T-helper 2 cell treated with Interferon-gamma antibody and Interleukin-4, amounts not matched to agents 100 ng/mL and 5 ng/mL, for 36 hours (primary cell): Measurements from ENCODE around the gene ITPR1. TPM values are rescaled to one million over a fixed set of nuclear protein-coding genes. Genes with fewer than 3 reads are reported as not detected.
"Not testable (repeated sequence)": the region's sequence is repeated elsewhere in the genome, so short reads cannot be mapped to it uniquely, and the experiment has no call there.

Source experiments
- intact Hi-C: fragments of 100-400 bp; cut with micrococcal nuclease; formaldehyde crosslinking; loops from one replicate; pipeline ENCODE4 v1.15.1; 2023
- total RNA-seq: library from RNA; stranded (reverse); gene quantifications from 2 replicates; pipeline ENCODE4 v1.2.3, GENCODE V29; 2022

The ITPR1 gene
- total RNA-seq = 40.4 and 42.6 TPM in 2 replicates

DNA sequence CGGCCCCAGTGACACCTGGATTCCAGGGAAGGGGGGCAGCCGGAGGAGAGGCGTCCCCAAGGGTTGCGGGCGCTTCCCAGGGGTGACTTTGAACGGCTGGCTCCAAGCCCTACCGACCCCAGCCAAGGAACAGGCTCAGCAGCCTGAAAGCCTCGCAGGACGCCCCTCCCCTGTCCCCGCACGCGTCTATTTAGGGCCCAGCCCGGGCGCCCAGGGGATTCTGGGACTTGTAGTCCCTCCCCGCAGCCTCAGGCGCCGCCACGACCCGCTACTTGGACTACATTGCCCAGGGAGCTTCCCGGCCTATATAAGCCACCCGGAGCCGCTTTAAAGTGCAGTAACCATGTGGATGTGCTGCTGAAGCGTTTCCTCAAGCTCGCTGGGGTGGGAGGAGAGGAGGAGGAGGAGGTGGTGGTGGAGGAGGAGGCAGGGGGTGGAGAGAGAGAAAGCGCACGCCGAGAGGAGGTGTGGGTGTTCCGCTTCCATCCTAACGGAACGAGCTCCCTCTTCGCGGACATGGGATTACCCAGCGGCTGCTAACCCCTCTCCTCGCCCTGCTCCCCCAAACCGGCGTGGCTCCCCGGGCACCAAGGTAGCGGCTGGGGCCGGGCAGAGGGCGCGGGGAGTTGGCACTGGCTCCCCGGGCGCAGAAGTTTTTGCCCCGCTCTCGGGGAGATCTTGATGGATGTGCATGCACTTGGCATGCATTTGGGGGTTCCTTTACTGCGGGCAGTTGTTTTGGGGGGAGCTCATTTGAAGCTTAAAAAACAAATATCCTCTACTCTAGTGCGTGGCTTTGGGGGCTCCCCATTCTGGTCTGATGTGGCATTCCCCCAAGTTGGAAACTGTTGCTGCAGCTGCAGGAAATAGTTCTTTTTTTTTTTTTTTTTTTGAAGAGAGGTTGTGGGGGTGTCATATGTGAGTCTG, at the start of gene ITPR1:
Gene ITPR1, plus strand, starts transcription at position 335 of the 927 bp plus-strand sequence. CDS start 23,144 bp downstream, outside the sequence.
- intact Hi-C loops = loop anchor here (1.0 to 10.0 kb wide), 14 partner anchors 11 to 1368 kb away; partner anchors contain the start of genes ARL8B, BHLHE40, EDEM1 and SETMAR

DNA sequence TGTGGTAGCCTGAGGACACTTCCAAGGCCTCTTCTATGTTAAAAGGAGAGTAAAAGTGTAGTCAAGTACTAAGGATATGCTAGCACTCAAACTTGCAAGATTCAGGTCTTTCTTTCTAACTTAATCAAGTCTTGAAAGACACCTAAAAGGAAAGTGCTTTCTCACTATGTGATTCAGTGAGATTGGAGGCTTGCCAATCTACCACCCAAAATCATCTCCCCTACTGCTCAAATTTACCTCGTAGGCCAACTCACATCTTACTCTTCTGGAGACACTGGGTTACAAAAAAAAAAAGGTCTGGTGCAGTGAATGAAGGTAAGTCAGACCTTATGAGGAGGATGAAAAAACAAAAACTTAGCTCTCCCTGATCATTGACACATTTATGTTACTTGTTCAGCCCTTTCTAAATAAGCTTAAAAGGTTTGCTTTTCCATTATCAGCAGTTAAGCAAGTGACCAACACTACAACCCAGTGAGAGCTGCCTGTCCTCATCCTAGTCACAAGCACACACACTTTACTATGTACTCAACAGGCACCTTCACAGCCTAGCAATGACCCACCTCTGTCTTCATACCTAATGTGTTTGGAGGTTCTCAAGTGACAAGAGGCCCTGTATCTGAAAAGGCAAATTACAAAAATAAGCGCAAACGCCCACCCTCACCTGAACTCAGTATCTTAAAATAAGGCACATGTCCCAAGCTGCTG, 45.7 kb upstream of the ITPR1 start:
- intact Hi-C loops = no loop called here

DNA sequence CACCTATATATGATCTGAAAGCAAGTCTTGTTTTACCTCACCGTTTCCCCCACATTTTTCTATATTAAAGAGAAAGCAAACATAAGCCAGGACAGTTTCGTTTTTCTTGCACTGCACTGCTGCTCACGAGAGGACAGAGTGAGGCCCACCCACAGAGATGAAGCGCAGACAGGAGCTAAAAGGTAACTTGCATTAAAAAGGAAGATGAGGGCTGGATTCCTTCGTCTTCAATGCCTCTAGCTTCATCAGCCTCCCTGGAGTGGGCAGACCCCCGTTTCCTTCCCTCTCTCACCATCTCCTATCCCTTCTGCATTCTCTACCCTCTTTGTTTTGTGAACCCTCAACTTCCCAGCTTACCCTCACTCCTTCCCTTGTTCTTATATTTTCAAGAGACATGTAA, 45.0 kb upstream of the ITPR1 start:
- intact Hi-C loops = no loop called here

DNA sequence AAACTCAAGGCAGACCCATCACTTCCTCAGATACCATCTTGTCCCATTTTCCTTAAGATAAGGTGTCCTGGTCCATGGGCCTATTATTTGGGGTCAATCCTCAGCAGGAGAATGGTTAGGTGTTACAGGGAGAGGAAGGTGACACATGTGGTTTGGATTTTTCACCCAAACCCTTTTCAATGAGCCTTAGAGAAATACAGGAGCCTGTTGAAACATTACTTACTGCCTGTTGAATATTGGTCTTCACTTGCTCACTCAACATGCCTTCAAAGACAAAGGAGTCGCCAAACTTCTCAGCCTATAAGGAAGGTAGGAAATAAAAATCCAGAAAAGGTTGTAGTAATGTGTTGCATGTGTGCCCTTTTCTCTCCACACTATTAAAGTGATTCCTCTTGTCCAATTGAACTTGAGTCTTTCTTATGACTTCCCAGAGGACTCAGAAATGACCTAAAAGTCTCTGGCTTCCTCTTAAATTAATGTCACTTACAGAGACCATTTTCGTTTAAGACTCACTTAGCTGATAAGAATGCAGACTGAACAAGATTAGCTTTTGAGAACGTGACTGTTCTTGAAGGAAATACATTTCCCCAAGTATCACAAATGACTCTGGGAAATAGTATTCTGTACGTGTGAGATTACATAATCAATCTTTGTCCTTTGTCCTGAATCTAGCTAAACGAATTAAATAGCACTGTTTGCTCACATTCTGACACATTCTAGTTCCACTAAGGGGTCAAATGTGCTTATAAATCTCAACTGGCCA, 43.9 kb upstream of the ITPR1 start:
- intact Hi-C loops = no loop called here

DNA sequence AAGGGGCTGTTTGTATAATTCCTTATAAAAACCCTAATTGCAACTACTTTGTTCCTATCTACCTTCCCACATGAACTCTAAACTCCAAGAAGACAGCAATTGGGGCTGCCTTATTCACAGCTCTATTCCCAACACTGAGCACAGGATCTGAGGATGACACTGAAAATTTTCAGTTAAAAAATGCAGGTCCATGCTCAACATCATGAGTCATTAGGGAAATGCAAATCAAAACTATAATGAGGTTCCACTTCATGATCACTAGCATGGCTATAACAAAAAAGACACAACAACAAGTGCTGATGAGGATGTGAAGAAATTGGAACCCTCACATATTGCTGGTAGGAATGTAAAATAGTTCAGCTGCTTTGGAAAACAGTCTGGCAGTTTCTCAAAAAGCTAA, 39.0 kb upstream of the ITPR1 start:
- intact Hi-C loops = no loop called here

DNA sequence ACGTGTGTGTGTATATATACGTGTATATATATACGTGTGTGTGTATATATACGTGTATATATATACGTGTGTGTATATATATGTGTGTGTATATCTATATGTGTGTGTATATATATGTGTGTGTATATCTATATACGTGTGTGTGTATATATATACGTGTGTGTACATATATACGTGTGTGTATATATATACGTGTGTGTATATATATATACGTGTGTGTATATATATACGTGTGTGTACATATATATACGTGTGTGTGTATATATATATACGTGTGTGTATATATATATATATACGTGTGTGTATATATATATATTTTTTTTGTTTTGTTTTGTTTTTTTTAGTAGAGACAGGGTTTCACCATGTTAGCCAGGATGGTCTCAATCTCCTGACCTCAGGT, 36.4 kb upstream of the ITPR1 start:
- intact Hi-C loops = not testable (repeated sequence)

DNA sequence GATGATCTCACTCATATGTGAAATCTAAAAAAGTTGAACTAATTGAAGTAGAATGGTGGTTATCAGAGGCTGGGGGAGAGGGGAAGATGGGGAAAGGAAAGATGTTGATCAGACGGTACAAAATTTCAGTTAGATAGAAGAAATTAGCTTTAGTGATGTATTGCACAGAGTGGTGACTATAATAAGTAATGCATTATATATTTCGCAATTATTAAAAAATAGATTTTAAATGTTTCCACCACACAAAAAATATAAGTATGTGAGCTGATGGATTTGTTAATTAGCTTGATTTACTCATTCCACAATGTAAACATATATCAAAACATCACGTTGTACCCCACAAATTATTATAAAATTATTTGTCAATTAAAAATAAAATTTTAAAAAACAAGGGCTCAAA, 34.2 kb upstream of the ITPR1 start:
- intact Hi-C loops = no loop called here

DNA sequence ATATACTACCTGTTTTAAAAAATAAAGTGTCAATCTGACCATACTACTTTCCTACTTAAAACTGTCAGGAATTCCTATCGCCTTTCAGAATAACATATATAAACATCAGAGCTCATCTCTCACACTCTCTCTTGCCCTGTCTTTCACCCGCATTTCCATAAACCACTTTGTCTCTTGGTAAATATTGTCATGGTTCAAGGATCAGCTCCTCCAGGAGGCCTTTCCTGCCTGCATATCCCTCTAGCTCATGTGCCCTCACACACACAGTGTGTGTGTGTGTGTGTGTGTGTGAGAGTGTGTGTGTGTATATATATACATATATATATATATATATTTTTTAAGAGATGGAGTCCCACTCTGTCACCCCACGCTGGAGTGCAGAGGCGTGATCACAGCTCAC, 32.8 kb upstream of the ITPR1 start:
- intact Hi-C loops = no loop called here

DNA sequence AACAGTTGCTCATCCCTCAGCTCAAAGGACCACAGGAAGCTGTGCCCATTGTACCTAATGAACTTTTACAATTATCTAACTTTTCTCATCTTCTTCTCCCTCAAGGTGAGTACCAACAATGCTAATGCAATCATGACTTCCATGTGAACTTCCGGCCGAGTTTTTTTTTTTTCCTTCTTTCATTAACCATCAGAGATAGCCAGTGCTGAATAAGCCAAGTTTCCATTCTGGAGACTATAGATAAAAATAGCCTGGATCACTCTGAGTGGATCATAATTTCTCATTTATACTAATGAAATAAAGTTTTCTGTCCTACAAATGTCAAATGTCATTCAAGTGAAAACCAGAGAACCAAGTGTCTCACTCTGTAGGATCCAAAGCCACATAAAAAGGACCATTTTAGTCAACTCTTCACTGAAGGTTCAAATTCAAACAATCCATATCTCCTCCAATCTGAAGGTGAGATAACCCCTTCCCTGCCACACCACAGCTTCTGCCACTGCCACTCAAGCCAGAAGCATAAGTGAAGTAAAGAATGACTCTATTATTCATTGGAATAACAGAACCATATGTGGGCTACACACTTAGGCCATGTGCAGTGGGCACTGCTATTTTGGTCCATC, 31.6 kb upstream of the ITPR1 start:
- intact Hi-C loops = no loop called here

DNA sequence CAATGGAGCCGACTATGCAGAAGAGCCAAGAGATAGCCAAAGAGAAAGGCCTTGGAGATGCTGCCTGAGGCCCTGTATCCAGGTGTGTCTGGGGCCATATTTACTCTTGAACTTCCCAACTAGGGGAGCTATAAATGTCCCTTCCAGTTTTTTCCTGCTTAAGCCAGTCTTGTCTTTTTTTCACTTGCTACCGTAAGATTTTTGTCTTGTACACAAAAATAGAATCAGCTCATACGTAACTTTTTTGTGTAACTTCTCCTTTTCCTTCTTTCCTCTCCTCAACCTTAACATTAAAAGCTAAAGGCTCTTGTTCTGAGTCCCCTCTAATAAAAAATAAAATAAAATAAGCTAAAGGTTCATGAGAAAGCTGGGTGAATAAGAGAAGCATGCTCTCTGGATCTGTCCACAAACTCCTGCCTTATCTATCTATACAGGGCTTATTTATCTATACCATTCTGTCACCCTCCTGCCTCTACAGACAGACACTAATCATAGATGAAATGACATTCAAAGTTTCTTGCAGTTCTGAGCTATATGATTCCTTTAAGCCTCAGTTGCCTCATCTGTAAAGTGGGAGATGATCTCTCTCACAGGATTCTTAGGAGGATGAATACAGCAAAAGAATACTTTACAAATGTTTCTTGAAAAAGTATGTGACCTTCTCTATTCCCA, 30.6 kb upstream of the ITPR1 start:
- intact Hi-C loops = no loop called here

DNA sequence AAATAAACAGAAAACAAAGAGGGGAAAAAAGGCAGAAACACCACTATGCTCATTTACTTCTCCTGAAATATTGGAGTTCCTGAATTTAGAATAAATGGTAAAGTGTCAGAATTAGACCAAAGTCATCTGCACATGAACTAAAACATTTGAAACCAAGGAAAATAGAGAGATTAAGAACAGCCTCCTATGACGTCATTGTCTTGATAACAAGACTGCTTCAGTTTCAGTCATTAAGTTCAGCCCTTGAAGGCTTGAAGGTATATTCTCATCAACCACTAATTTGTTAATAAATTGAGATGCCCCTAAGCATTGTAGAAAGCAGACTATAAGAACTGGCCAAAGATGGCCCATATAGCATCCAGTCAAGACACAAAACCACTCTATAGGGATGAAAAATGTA, 28.6 kb upstream of the ITPR1 start:
- intact Hi-C loops = no loop called here

DNA sequence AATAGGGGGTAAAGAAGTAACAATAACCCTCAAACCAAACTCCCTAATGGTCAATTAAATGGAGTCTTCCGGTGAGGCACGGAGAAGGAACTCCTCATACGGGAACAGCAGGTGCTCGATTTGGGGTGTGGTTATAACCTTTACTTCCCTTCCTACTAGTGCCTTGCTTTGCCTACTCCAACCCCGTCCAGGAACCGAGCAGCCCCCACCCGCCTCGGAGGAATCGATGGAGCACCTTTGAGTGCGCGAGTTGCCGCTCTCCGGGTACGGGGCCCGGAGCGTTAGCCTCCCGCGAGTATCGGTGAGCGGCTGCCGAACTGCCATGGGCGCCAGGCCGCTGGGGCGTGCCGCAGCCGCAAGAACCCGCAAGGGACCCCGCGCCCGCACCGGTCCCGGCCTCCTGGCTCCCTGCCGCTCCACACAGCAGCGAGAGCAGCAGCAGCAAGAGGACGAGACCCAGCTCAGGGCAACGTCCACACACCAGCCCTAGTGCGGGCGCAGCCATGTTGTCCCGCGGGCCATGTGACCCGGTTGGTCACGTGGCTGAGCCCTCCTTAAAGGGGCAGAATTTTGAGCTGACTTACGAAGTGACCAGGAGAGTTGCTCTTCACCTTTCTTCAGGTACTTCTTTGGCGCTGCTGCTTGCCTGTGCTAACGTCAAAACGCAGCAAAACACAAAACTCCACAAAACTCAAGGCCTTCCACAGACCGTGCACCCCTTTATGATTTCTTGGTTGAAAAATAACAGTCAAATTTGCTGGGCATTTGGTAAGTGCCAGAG, 26.2 kb upstream of the ITPR1 start, which contains the start of gene SUMF1:
Gene SUMF1, minus strand, starts transcription at position 529 of the 781 bp plus-strand sequence. Its CDS starts 24 bp downstream, at position 505.
- intact Hi-C loops = loop anchor here (1.0 to 2.0 kb wide), 5 partner anchors 26 to 164 kb away; partner anchors contain the start of genes ITPR1 and SETMAR

DNA sequence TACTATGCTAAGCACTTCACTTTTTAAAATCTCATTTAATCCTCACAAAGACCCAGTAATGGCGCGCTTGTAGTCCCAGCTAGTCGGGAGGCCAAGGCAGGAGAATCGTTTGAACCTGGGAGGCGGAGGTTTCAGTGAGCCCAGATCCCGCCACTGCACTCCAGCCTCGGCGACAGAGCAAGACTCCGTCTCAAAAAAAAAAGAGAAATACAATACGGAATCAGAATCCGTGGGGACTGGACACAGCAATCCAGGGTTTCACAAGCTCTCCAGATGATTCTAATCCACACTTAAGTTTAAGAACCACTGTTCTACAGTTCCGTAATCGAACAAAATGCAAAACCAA, 25.7 kb upstream of the ITPR1 start:
- intact Hi-C loops = loop anchor here (1.0 to 2.0 kb wide), 4 partner anchors 26 to 164 kb away; partner anchors contain the start of genes ITPR1 and SETMAR

DNA sequence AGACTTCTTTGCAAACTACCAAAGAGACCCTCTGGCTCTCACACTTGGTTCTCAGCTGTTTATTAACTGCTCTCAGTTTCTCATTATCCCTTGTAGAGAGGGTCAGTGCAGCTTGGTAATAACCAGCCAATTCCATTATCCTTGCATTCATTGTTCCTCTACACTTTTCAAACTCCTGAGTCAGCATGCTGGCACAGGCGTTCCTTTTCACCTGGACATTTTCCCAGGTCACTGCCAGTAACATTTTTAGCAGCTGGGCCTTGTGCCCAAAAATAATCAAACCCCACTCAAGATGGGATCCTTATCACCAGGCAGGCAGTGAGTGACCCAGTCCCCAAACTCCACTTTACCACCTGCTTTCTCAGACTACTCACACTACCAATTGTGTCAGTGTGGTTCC, 21.2 kb upstream of the ITPR1 start:
- intact Hi-C loops = no loop called here

DNA sequence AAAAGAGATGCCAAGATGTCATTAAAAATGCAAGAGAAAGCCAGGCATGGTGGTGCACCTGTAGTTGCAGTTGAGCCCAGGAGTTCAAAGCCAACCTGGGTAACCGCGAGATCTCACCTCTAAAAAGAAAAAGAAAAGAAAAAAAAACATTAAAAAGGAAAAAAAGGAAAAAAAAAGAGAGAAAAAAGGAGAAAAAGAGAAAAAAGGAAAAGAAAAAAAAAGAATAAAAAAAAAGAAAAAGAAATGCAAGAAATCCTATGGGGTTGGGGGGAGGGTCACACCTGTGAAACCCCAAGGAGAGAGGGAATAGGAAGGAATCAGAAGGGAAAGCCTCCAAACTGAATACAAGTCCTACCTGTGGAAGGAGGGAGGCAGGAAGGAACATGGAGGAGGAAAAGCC, 20.8 kb upstream of the ITPR1 start:
- intact Hi-C loops = no loop called here

DNA sequence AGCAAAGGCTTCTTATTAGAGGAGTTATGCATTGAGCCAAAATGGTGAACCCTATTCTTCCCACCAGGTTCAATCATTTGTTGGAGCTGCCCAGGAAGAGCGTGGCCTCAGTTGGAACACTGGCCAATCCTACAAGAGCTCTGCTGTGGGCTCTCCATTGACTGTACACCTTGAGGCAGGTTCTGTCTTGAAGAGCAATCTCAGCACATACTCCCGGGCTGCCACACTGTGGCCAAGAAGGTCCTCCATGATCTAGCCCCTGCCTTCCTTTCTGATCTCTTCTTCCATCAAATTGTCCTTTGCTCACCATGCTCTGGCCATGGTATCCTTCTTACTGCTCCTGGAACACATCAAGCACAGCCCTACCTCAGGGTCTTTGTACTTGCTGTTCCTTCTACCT, 20.4 kb upstream of the ITPR1 start:
- intact Hi-C loops = no loop called here

DNA sequence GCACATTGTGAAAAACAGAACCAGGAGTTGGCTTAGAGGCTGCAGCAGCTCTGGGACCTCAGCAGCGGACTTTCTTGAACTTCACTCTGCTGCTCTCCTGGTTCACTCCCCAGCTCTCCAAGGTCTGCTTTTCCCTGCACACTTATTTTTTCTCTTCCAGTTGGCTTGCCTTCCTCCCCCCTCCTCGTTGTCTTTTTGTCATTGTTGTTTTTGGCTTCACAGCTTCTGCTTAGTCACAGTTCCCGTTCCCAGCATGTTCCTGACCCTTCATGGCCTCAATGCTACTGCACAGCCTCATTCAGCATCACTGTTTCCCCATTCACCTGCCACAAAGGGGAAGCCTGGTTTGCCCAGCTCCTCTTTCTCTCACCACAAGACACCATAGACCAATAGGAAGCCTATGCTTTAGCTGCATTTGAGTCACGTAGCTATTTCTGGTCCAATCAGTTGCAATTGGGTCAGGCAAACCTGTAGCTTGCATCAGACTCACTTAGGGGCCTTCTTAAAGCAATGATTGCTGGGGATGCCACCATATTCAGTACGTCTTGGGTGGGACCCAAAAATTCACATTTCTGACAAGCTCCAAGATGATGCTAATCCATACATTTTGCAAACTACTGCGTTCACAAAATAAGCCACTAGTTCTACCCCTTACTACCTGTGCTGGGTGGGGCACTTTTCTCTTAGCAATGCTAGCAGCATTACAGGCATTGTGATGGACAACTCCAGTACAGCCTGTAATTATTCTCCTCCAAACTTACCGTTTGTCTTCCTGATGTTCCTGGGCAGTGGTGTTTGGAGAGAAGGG, 18.3 kb upstream of the ITPR1 start:
- intact Hi-C loops = no loop called here

DNA sequence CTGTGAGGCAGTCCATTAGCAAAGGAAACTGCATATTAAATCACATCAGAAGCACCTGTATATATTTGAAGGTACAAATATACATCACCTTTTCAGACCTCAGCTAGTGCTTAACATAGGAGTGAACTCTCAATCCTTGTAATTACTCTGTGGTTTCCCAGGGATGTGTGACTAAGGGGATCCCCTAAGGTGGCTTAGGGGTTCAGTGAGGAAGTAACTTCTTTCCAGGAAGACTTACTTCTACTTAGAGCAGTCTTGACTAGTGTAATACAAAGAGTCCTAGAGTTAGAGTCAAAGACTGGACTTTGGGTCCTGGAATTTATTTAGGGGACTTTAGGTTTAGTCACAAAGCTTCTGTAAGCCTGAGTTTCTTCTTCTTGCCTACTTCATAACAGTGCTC, 17.3 kb upstream of the ITPR1 start:
- intact Hi-C loops = no loop called here

DNA sequence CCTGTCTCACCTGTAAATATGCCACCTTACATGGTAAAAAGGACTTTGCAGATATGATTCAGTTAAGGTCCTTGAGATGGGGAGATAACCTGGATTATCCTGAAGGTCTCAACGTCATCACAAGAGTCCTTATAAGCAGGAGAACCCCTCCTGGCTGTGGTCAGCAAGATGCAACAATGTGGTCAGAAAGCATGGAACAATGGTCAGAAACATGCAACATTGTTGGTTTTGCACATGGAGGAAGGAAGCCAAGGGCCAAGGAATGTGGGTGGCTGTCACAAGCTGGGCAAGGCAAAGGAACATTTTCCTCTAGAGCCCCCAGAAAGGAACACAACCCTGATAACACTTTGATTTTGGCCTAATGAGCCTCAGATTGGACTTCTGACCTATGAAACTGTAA, 16.7 kb upstream of the ITPR1 start:
- intact Hi-C loops = no loop called here
